Uterus (tissue), 2 donors: Measurements from ENCODE around the gene NOBOX.

ENCODE experiments used
- POLR2A ChIP-seq, 2 donors: fragments of 450-650 bp; IDR thresholded peaks; one replicate each; pipeline ENCODE4 v1.6.1; 2016; ENCODE audit warnings: antibody characterized with exemption in 2 of 2, mild to moderate bottlenecking in 1 of 2, moderate library complexity in 1 of 2
- TF ChIP-seq, protein P1 (sequence below), 4 experiments: fragments of 200-600 bp in 2 of 4; fragments of 450-650 bp in 2 of 4; sonication (generic) in 2 of 4; IDR thresholded peaks; one replicate each; pipeline ENCODE4 v1.5.1; 2016 to 2019; ENCODE audit warnings: antibody characterized with exemption in 4 of 4, mild to moderate bottlenecking in 2 of 4, moderate library complexity in 1 of 4

DNA sequence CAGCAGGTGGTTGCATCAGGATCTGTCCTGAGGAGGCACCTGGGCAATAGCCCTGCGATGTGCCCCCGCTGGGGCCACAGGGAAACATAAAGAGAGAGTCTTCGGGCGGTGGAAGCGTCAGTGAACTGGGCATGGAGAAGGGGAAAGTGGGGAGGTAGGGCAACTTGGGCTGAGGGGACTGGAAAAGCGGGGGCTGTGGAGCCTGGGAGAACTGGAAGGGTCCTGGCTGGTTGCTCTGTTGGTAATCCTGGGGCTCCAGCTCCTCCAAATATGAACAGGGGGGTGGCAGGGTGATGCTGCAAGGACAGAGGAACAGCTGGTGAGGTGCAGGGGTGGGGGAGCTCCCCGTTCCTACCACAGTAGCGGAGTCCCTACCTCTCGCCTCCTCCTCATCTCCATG, 5.2 kb downstream of the NOBOX start:
- TF ChIP-seq, protein P1, sequence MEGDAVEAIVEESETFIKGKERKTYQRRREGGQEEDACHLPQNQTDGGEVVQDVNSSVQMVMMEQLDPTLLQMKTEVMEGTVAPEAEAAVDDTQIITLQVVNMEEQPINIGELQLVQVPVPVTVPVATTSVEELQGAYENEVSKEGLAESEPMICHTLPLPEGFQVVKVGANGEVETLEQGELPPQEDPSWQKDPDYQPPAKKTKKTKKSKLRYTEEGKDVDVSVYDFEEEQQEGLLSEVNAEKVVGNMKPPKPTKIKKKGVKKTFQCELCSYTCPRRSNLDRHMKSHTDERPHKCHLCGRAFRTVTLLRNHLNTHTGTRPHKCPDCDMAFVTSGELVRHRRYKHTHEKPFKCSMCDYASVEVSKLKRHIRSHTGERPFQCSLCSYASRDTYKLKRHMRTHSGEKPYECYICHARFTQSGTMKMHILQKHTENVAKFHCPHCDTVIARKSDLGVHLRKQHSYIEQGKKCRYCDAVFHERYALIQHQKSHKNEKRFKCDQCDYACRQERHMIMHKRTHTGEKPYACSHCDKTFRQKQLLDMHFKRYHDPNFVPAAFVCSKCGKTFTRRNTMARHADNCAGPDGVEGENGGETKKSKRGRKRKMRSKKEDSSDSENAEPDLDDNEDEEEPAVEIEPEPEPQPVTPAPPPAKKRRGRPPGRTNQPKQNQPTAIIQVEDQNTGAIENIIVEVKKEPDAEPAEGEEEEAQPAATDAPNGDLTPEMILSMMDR (IDR thresholded peaks at IDR 0.05): no peak
- no peak for TF ChIP-seq POLR2A (IDR thresholded peaks at IDR 0.05)
